Measurements from ENCODE around the gene DIS3L2.

Gene DIS3L2

GRCh38 chr2:232296776-232297525 lies 335.4 kb downstream of the DIS3L2 start:
- Histone ChIP-seq H2BK120ac (ENCODE audit: low read depth, low read length) (no peak overlapping the region), H4K8ac (ENCODE audit: low read depth, low read length) (no peak overlapping the region), H3K27me3 (ENCODE audit: control insufficient read depth in 3 of 3, insufficient read depth in 3 of 3, low read depth in 1 of 3, low read length in 3 of 3) (no peaks in the 10 kb centered on the region), H3K4me2 (ENCODE audit: insufficient read depth, low read length, poor library complexity, severe bottlenecking) (no peak overlapping the region), H2AK5ac (ENCODE audit: low read depth, low read length) (no peak overlapping the region), H3K23ac (ENCODE audit: low read depth, low read length, poor library complexity) (no peak overlapping the region), H2BK5ac (ENCODE audit: low read length) (no peak overlapping the region), H3K27ac (replicated peaks; ENCODE audit: low read length) (no peak overlapping the region), H3K9me3 (replicated peaks in 1 of 2; ENCODE audit: control insufficient read depth in 2 of 2, insufficient read depth in 1 of 2, low read depth in 1 of 2, low read length in 2 of 2) (no peaks in the 10 kb centered on the region), H3K4me3 (ENCODE audit: low read length in 2 of 2) (no peak overlapping the region), H3K9ac (ENCODE audit: low read depth, low read length, poor library complexity) (no peak overlapping the region), H3K36me3 (replicated peaks in 1 of 2; ENCODE audit: control insufficient read depth in 2 of 2, insufficient read depth in 2 of 2, low read length in 2 of 2) (peaks cover 0 to 9% of the 10 kb centered on the region in 2 donors), H3K4ac (ENCODE audit: low read length) (no peak overlapping the region), H3K18ac (ENCODE audit: low read length) (no peak overlapping the region), H2BK15ac (ENCODE audit: low read length) (no peak overlapping the region), H3K4me1 (ENCODE audit: control insufficient read depth in 2 of 2, insufficient read depth in 1 of 2, low read depth in 1 of 2, low read length in 2 of 2) (peaks cover 0 to 9% of the 10 kb centered on the region in 2 donors), H2AFZ (ENCODE audit: low read length) (no peak overlapping the region), H4K91ac (ENCODE audit: low read depth, low read length, poor library complexity) (no peak overlapping the region), H3K79me1 (ENCODE audit: low read depth, low read length) (no peaks in the 10 kb centered on the region), H3K14ac (ENCODE audit: low read length) (no peak overlapping the region), H2BK12ac (ENCODE audit: low read length) (no peak overlapping the region)
- WGBS, 2 donors (ENCODE audit: extremely low coverage in 2 of 2, insufficient read length in 2 of 2, insufficient replicate concordance in 1 of 2): no CpG with 5 or more reads among the region's 3 CpGs
- DNase-seq (ENCODE audit: low spot score): no peak

GRCh38 chr2:232299084-232299483 lies 337.6 kb downstream of the DIS3L2 start:
- no peak overlapping the region for H2BK120ac ChIP-seq (ENCODE audit: low read depth, low read length)
- H2AK5ac ChIP-seq (ENCODE audit: low read depth, low read length): no peak overlapping the region
- DNase-seq (ENCODE audit: low spot score): no peak
- no peak overlapping the region for H3K23ac ChIP-seq (ENCODE audit: low read depth, low read length, poor library complexity)
- H4K91ac ChIP-seq (ENCODE audit: low read depth, low read length, poor library complexity): no peak overlapping the region
- no peak overlapping the region for H3K9ac ChIP-seq (ENCODE audit: low read depth, low read length, poor library complexity)
- H3K14ac ChIP-seq (ENCODE audit: low read length): no peak overlapping the region
- H2AFZ ChIP-seq (ENCODE audit: low read length): no peak overlapping the region
- no peak overlapping the region for H4K8ac ChIP-seq (ENCODE audit: low read depth, low read length)
- H3K4me1 ChIP-seq (ENCODE audit: control insufficient read depth in 2 of 2, insufficient read depth in 1 of 2, low read depth in 1 of 2, low read length in 2 of 2): no peaks in the 10 kb centered on the region
- H3K4me3 ChIP-seq (ENCODE audit: low read length in 2 of 2): no peak overlapping the region
- no peak overlapping the region for H3K18ac ChIP-seq (ENCODE audit: low read length)
- no CpG with 5 or more reads among the region's 5 CpGs for WGBS, 2 donors (ENCODE audit: extremely low coverage in 2 of 2, insufficient read length in 2 of 2, insufficient replicate concordance in 1 of 2)
- H3K36me3 ChIP-seq (replicated peaks in 1 of 2; ENCODE audit: control insufficient read depth in 2 of 2, insufficient read depth in 2 of 2, low read length in 2 of 2): peaks cover 0 to 9% of the 10 kb centered on the region in 2 donors
- H3K79me1 ChIP-seq (ENCODE audit: low read depth, low read length): no peaks in the 10 kb centered on the region
- H2BK15ac ChIP-seq (ENCODE audit: low read length): no peak overlapping the region
- no peak overlapping the region for H3K27ac ChIP-seq (replicated peaks; ENCODE audit: low read length)
- H3K27me3 ChIP-seq (ENCODE audit: control insufficient read depth in 3 of 3, insufficient read depth in 3 of 3, low read depth in 1 of 3, low read length in 3 of 3): no peaks in the 10 kb centered on the region
- H3K4me2 ChIP-seq (ENCODE audit: insufficient read depth, low read length, poor library complexity, severe bottlenecking): no peak overlapping the region
- H2BK5ac ChIP-seq (ENCODE audit: low read length): no peak overlapping the region
- no peak overlapping the region for H2BK12ac ChIP-seq (ENCODE audit: low read length)
- H3K4ac ChIP-seq (ENCODE audit: low read length): no peak overlapping the region
- H3K9me3 ChIP-seq (replicated peaks in 1 of 2; ENCODE audit: control insufficient read depth in 2 of 2, insufficient read depth in 1 of 2, low read depth in 1 of 2, low read length in 2 of 2): peaks cover 0 to 4% of the 10 kb centered on the region in 2 donors

GRCh38 chr2:232299927-232300674 lies 338.6 kb downstream of the DIS3L2 start:
- Histone ChIP-seq H3K4me2 (ENCODE audit: insufficient read depth, low read length, poor library complexity, severe bottlenecking) (no peak overlapping the region), H3K4ac (ENCODE audit: low read length) (no peak overlapping the region), H3K23ac (ENCODE audit: low read depth, low read length, poor library complexity) (no peak overlapping the region), H3K4me1 (ENCODE audit: control insufficient read depth in 2 of 2, insufficient read depth in 1 of 2, low read depth in 1 of 2, low read length in 2 of 2) (no peaks in the 10 kb centered on the region), H2BK5ac (ENCODE audit: low read length) (no peak overlapping the region), H4K8ac (ENCODE audit: low read depth, low read length) (no peak overlapping the region), H2BK15ac (ENCODE audit: low read length) (no peak overlapping the region), H2BK120ac (ENCODE audit: low read depth, low read length) (no peak overlapping the region), H3K9ac (ENCODE audit: low read depth, low read length, poor library complexity) (no peak overlapping the region), H3K18ac (ENCODE audit: low read length) (no peak overlapping the region), H3K79me1 (ENCODE audit: low read depth, low read length) (no peaks in the 10 kb centered on the region), H3K9me3 (replicated peaks in 1 of 2; ENCODE audit: control insufficient read depth in 2 of 2, insufficient read depth in 1 of 2, low read depth in 1 of 2, low read length in 2 of 2) (peaks cover 4 to 9% of the 10 kb centered on the region in 2 donors), H3K4me3 (ENCODE audit: low read length in 2 of 2) (no peak overlapping the region), H3K27ac (replicated peaks; ENCODE audit: low read length) (no peak overlapping the region), H2AK5ac (ENCODE audit: low read depth, low read length) (no peak overlapping the region), H3K27me3 (ENCODE audit: control insufficient read depth in 3 of 3, insufficient read depth in 3 of 3, low read depth in 1 of 3, low read length in 3 of 3) (no peaks in the 10 kb centered on the region), H3K14ac (ENCODE audit: low read length) (no peak overlapping the region), H2AFZ (ENCODE audit: low read length) (no peak overlapping the region), H4K91ac (ENCODE audit: low read depth, low read length, poor library complexity) (no peak overlapping the region), H3K36me3 (replicated peaks in 1 of 2; ENCODE audit: control insufficient read depth in 2 of 2, insufficient read depth in 2 of 2, low read length in 2 of 2) (peaks cover 3 to 9% of the 10 kb centered on the region in 2 donors), H2BK12ac (ENCODE audit: low read length) (no peak overlapping the region)
- no peak for DNase-seq (ENCODE audit: low spot score)
- no CpG with 5 or more reads among the region's 6 CpGs for WGBS, 2 donors (ENCODE audit: extremely low coverage in 2 of 2, insufficient read length in 2 of 2, insufficient replicate concordance in 1 of 2)

GRCh38 chr2:232300894-232301387 lies 339.4 kb downstream of the DIS3L2 start:
- Histone ChIP-seq H3K18ac (ENCODE audit: low read length) (no peak overlapping the region), H3K4me1 (ENCODE audit: control insufficient read depth in 2 of 2, insufficient read depth in 1 of 2, low read depth in 1 of 2, low read length in 2 of 2) (no peaks in the 10 kb centered on the region), H3K4me3 (ENCODE audit: low read length in 2 of 2) (no peak overlapping the region), H2BK12ac (ENCODE audit: low read length) (no peak overlapping the region), H3K79me1 (ENCODE audit: low read depth, low read length) (no peaks in the 10 kb centered on the region), H3K27me3 (ENCODE audit: control insufficient read depth in 3 of 3, insufficient read depth in 3 of 3, low read depth in 1 of 3, low read length in 3 of 3) (no peaks in the 10 kb centered on the region), H2BK120ac (ENCODE audit: low read depth, low read length) (no peak overlapping the region), H2BK15ac (ENCODE audit: low read length) (no peak overlapping the region), H2BK5ac (ENCODE audit: low read length) (no peak overlapping the region), H3K27ac (replicated peaks; ENCODE audit: low read length) (no peak overlapping the region), H3K4me2 (ENCODE audit: insufficient read depth, low read length, poor library complexity, severe bottlenecking) (no peak overlapping the region), H3K23ac (ENCODE audit: low read depth, low read length, poor library complexity) (no peak overlapping the region), H3K9ac (ENCODE audit: low read depth, low read length, poor library complexity) (no peak overlapping the region), H3K4ac (ENCODE audit: low read length) (no peak overlapping the region), H3K36me3 (replicated peaks in 1 of 2; ENCODE audit: control insufficient read depth in 2 of 2, insufficient read depth in 2 of 2, low read length in 2 of 2) (peaks cover 3 to 9% of the 10 kb centered on the region in 2 donors), H3K14ac (ENCODE audit: low read length) (no peak overlapping the region), H4K8ac (ENCODE audit: low read depth, low read length) (no peak overlapping the region), H4K91ac (ENCODE audit: low read depth, low read length, poor library complexity) (no peak overlapping the region), H2AK5ac (ENCODE audit: low read depth, low read length) (no peak overlapping the region), H3K9me3 (replicated peaks in 1 of 2; ENCODE audit: control insufficient read depth in 2 of 2, insufficient read depth in 1 of 2, low read depth in 1 of 2, low read length in 2 of 2) (peaks cover 4 to 9% of the 10 kb centered on the region in 2 donors), H2AFZ (ENCODE audit: low read length) (no peak overlapping the region)
- DNase-seq (ENCODE audit: low spot score): no peak
- WGBS, 2 donors (ENCODE audit: extremely low coverage in 2 of 2, insufficient read length in 2 of 2, insufficient replicate concordance in 1 of 2): no CpG with 5 or more reads among the region's 6 CpGs
